HEK293 (cell line): ENCODE results near the gene KIF21B.

Experiments used
- AEBP2 ChIP-seq: fragments of 450-650 bp; formaldehyde crosslinking; IDR thresholded peaks from 2 replicates; pipeline ENCODE4 v1.5.1; 2016; ENCODE audit warnings: missing biosample characterization, missing genetic modification characterization, borderline replicate concordance
- CTCF ChIP-seq: fragments of 450-650 bp; formaldehyde crosslinking; IDR thresholded peaks from 2 replicates; pipeline ENCODE4 v1.5.1; 2016; ENCODE audit warnings: missing biosample characterization, missing genetic modification characterization
- MEIS1 ChIP-seq: sonication (generic); formaldehyde crosslinking; IDR thresholded peaks from 2 replicates; pipeline ENCODE4 v1.8.1; 2022; ENCODE audit warnings: missing genetic modification reagents, mild to moderate bottlenecking, borderline replicate concordance
- ZFP37 ChIP-seq: fragments of 450-650 bp; formaldehyde crosslinking; IDR thresholded peaks from 2 replicates; pipeline ENCODE4 v1.5.1; 2016; ENCODE audit warnings: missing biosample characterization, missing genetic modification characterization
- ZNF133 ChIP-seq: fragments of 450-650 bp; formaldehyde crosslinking; IDR thresholded peaks from 2 replicates; pipeline ENCODE4 v1.5.1; 2016; ENCODE audit warnings: missing biosample characterization, missing genetic modification characterization
- ZNF155 ChIP-seq: fragments of 450-650 bp; formaldehyde crosslinking; IDR thresholded peaks from 2 replicates; pipeline ENCODE4 v1.5.1; 2016; ENCODE audit warnings: missing biosample characterization, missing genetic modification characterization
- ZNF274 ChIP-seq, 2 experiments: fragments of 200-500 bp in 1 of 2; fragments of 450-650 bp in 1 of 2; sonication (Bioruptor generic) in 1 of 2; formaldehyde crosslinking in 1 of 2; IDR thresholded peaks; 2 replicates each; pipeline versions ENCODE4 v1.5.1 to v1.6.1; 2014 to 2016; ENCODE audit warnings: borderline replicate concordance in 1 of 2, inconsistent platforms in 1 of 2, low read length in 1 of 2, missing biosample characterization in 1 of 2, missing genetic modification characterization in 1 of 2
- ZNF302 ChIP-seq: fragments of 450-650 bp; formaldehyde crosslinking; IDR thresholded peaks from 2 replicates; pipeline ENCODE4 v1.5.1; 2016; ENCODE audit warnings: missing biosample characterization, missing genetic modification characterization, low read depth
- ZNF362 ChIP-seq: fragments of 450-650 bp; formaldehyde crosslinking; IDR thresholded peaks from 2 replicates; pipeline ENCODE4 v1.5.1; 2016; ENCODE audit warnings: missing biosample characterization, missing genetic modification characterization
- ZNF398 ChIP-seq: fragments of 450-650 bp; formaldehyde crosslinking; IDR thresholded peaks from 2 replicates; pipeline ENCODE4 v1.5.1; 2017; ENCODE audit warnings: missing biosample characterization, missing genetic modification characterization
- ZNF76 ChIP-seq: fragments of 450-650 bp; formaldehyde crosslinking; IDR thresholded peaks from 2 replicates; pipeline ENCODE4; 2016; ENCODE audit warnings: low read depth, missing biosample characterization, missing genetic modification characterization, borderline replicate concordance
- ZNF768 ChIP-seq: fragments of 450-650 bp; formaldehyde crosslinking; IDR thresholded peaks from 2 replicates; pipeline ENCODE4 v1.5.1; 2018; ENCODE audit warnings: missing biosample characterization, mild to moderate bottlenecking, missing genetic modification characterization

- TF ChIP-seq ZNF155 (tag by site-specific recombination) (no peak), ZFP37 (no peak), ZNF398 (tag by site-specific recombination) (no peak), CTCF (tag by site-specific recombination) (no peak), ZNF133 (no peak), ZNF274 (IDR thresholded peaks at IDR 0.05; ENCODE audit: low read length) (no peak), ZNF274 (tag by site-specific recombination; IDR thresholded peaks at IDR 0.05; ENCODE audit: borderline replicate concordance) (no peak), ZNF768 (tag by site-specific recombination) (no peak), ZNF302 (tag by site-specific recombination) (no peak), AEBP2 (tag by site-specific recombination) (no peak), ZNF362 (tag by site-specific recombination) (no peak), ZNF76 (no peak), MEIS1 (CRISPR knock-in tag) (no peak)
Measured at GRCh38 chr1:200974711-200975110, 48.8 kb downstream of the KIF21B start.
